HPDE6-E6E7 (cell line): ENCODE results near the gene NNT.
"Not testable (repeated sequence)": the region's sequence is repeated elsewhere in the genome, so short reads cannot be mapped to it uniquely, and the experiment has no call there.

Experiments used
- DNase-seq: peaks from one replicate; pipeline ENCODE4 v3.0.0; 2011; ENCODE audit warnings: missing footprints; ENCODE audit errors: extremely low spot score

Gene NNT

GRCh38 chr5:43666728-43667127 is 63.7 kb downstream of the NNT start:
- DNase-seq = not testable (repeated sequence)

GRCh38 chr5:43667379-43667778 is 64.4 kb downstream of the NNT start:
- DNase-seq = not testable (repeated sequence)

GRCh38 chr5:43674536-43674935 is 71.6 kb downstream of the NNT start:
- no peak for DNase-seq

GRCh38 chr5:43675357-43675756 is 72.4 kb downstream of the NNT start:
- no peak for DNase-seq

GRCh38 chr5:43676083-43676840 is 73.3 kb downstream of the NNT start:
- DNase-seq = no peak

- no peak for DNase-seq
Observed at GRCh38 chr5:43677253-43677652, 74.3 kb downstream of the NNT start.

GRCh38 chr5:43679214-43679613 is 76.2 kb downstream of the NNT start:
- no peak for DNase-seq

- DNase-seq = no peak
Observed at GRCh38 chr5:43680286-43680685, 77.3 kb downstream of the NNT start.

- no peak for DNase-seq
Observed at GRCh38 chr5:43683884-43684471, 81.0 kb downstream of the NNT start.

- DNase-seq = no peak
Observed at GRCh38 chr5:43685252-43685950, 82.4 kb downstream of the NNT start.

GRCh38 chr5:43687275-43687674 is 84.3 kb downstream of the NNT start:
- DNase-seq = no peak

GRCh38 chr5:43691275-43691674 is 88.3 kb downstream of the NNT start:
- no peak for DNase-seq

- DNase-seq = no peak
Observed at GRCh38 chr5:43691893-43692292, 88.9 kb downstream of the NNT start.

GRCh38 chr5:43693411-43693810 is 90.4 kb downstream of the NNT start:
- DNase-seq = no peak

GRCh38 chr5:43694027-43694426 is 91.0 kb downstream of the NNT start:
- DNase-seq = no peak

GRCh38 chr5:43696444-43696843 is 93.5 kb downstream of the NNT start:
- DNase-seq = not testable (repeated sequence)

- DNase-seq = no peak
Observed at GRCh38 chr5:43699910-43700309, 96.9 kb downstream of the NNT start.

- DNase-seq = no peak
Observed at GRCh38 chr5:43700601-43701000, 97.6 kb downstream of the NNT start.

GRCh38 chr5:43701227-43701626 is 98.2 kb downstream of the NNT start:
- DNase-seq = no peak

- DNase-seq = no peak
Observed at GRCh38 chr5:43702293-43702692, 99.3 kb downstream of the NNT start.

GRCh38 chr5:43702815-43703214 is 99.8 kb downstream of the NNT start:
- DNase-seq = no peak

GRCh38 chr5:43704243-43704642 is 101.3 kb downstream of the NNT start:
- no peak for DNase-seq

GRCh38 chr5:43706576-43706975 is 103.6 kb downstream of the NNT start:
- not testable (repeated sequence) for DNase-seq
